HepG2 (cell line): ENCODE measurements around the gene LRRTM3.

Experiments used
- CTCF ChIP-seq: sonication (generic); formaldehyde crosslinking; IDR thresholded peaks from 2 replicates; pipeline ENCODE4 v1.5.0; 2020; ENCODE audit warnings: mild to moderate bottlenecking, missing genetic modification reagents, moderate library complexity
- HOXA3 ChIP-seq: sonication (generic); formaldehyde crosslinking; IDR thresholded peaks from 2 replicates; pipeline ENCODE4 v1.5.0; 2020; ENCODE audit warnings: missing genetic modification reagents
- JUND ChIP-seq: sonication (generic); formaldehyde crosslinking; IDR thresholded peaks from 2 replicates; pipeline ENCODE4 v1.8.0; 2022; ENCODE audit warnings: mild to moderate bottlenecking, missing genetic modification reagents
- KAT7 ChIP-seq: IDR thresholded peaks from 2 replicates; pipeline ENCODE4 v1.6.1; 2018; ENCODE audit warnings: borderline replicate concordance, missing compliant biosample characterization
- NAIF1 ChIP-seq: sonication (generic); formaldehyde crosslinking; IDR thresholded peaks from 2 replicates; pipeline ENCODE4 v1.5.0; 2020; ENCODE audit warnings: mild to moderate bottlenecking, missing genetic modification reagents, borderline replicate concordance
- NFIC ChIP-seq: IDR thresholded peaks from 2 replicates; pipeline ENCODE4 v1.6.1; 2012; ENCODE audit warnings: mild to moderate bottlenecking, low read length, inconsistent platforms
- RAD51 ChIP-seq: fragments of 450-650 bp; IDR thresholded peaks from 2 replicates; pipeline ENCODE4 v1.6.1; 2016; ENCODE audit warnings: borderline replicate concordance
- SRF ChIP-seq: IDR thresholded peaks from 2 replicates; pipeline ENCODE4 v1.6.1; 2011; ENCODE audit warnings: mild to moderate bottlenecking, low read depth, low read length, moderate library complexity
- ZBTB33 ChIP-seq: sonication (generic); formaldehyde crosslinking; IDR thresholded peaks from 2 replicates; pipeline ENCODE4 v1.4.0; 2020; ENCODE audit warnings: missing genetic modification reagents
- ZNF205 ChIP-seq: IDR thresholded peaks from 2 replicates; pipeline ENCODE4 v1.6.1; 2018; ENCODE audit warnings: missing biosample characterization, missing genetic modification reagents
- ZNF317 ChIP-seq: sonication (generic); formaldehyde crosslinking; IDR thresholded peaks from 2 replicates; pipeline ENCODE4 v1.5.0; 2020; ENCODE audit warnings: mild to moderate bottlenecking, missing genetic modification reagents
- ZNF354B ChIP-seq: sonication (generic); formaldehyde crosslinking; IDR thresholded peaks from 2 replicates; pipeline ENCODE4 v1.8.0; 2022; ENCODE audit warnings: mild to moderate bottlenecking, missing genetic modification reagents
- TF ChIP-seq, protein P1 (sequence below): sonication (generic); formaldehyde crosslinking; IDR thresholded peaks from 2 replicates; pipeline ENCODE4 v1.4.0; 2020; ENCODE audit warnings: missing genetic modification reagents
- TF ChIP-seq, protein P2 (sequence below): sonication (generic); formaldehyde crosslinking; IDR thresholded peaks from 2 replicates; pipeline ENCODE4 v1.4.0; 2020; ENCODE audit warnings: low read depth, mild to moderate bottlenecking, missing genetic modification reagents

DNA sequence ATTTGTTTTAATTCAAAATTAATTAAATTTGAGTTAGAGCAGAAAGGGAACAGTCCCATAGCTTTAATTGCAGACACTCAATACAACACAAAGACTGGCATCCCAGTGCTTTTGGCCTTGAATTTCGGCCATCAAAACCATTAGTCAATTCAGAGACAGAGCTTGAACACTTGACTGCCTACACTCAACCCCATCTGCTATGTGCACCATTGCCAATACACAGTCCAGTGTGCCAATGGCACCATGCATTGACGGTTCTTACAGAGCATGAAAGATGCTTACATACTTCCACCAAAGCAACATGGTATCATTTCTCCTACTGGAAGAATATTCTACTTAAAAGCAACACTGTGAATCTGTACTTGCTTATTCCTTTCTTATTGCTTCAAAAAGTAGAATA, 43.6 kb upstream of the LRRTM3 start:
- TF ChIP-seq NFIC (no peak), SRF (no peak), ZNF205 (CRISPR knock-in tag) (no peak), CTCF (CRISPR knock-in tag) (no peak), NAIF1 (CRISPR knock-in tag) (no peak), KAT7 (CRISPR knock-in tag) (no peak), ZNF317 (CRISPR knock-in tag) (no peak), RAD51 (no peak), HOXA3 (no peak), JUND (CRISPR knock-in tag) (no peak), ZNF354B (CRISPR knock-in tag) (no peak), ZBTB33 (no peak)
- TF ChIP-seq, protein P1, sequence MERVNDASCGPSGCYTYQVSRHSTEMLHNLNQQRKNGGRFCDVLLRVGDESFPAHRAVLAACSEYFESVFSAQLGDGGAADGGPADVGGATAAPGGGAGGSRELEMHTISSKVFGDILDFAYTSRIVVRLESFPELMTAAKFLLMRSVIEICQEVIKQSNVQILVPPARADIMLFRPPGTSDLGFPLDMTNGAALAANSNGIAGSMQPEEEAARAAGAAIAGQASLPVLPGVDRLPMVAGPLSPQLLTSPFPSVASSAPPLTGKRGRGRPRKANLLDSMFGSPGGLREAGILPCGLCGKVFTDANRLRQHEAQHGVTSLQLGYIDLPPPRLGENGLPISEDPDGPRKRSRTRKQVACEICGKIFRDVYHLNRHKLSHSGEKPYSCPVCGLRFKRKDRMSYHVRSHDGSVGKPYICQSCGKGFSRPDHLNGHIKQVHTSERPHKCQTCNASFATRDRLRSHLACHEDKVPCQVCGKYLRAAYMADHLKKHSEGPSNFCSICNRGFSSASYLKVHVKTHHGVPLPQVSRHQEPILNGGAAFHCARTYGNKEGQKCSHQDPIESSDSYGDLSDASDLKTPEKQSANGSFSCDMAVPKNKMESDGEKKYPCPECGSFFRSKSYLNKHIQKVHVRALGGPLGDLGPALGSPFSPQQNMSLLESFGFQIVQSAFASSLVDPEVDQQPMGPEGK (CRISPR knock-in tag), result no peak
- TF ChIP-seq, protein P2, sequence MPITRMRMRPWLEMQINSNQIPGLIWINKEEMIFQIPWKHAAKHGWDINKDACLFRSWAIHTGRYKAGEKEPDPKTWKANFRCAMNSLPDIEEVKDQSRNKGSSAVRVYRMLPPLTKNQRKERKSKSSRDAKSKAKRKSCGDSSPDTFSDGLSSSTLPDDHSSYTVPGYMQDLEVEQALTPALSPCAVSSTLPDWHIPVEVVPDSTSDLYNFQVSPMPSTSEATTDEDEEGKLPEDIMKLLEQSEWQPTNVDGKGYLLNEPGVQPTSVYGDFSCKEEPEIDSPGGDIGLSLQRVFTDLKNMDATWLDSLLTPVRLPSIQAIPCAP (CRISPR knock-in tag), result no peak
